Measurements from ENCODE around the gene FKBP3.

DNA sequence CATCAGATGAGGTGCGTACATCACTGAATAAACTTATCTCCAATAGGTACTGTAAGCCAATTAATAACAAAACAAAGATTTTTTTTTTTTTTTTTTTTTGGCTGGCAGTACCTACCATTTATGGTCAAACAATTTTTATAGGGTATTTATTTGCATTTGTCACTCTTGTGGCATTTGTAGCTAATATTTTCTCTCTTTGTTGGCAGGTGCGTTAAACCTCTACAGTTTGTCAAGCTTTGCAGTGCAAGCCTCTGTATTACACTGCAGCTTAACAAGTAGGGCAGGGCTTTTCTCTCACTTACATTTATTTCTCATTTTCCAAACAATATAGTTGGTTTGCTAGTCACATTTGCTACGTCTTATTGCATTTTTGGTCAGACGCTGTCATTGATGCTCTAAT is 38.1 kb downstream of the FKBP3 start:
- TF ChIP-seq, protein P1, sequence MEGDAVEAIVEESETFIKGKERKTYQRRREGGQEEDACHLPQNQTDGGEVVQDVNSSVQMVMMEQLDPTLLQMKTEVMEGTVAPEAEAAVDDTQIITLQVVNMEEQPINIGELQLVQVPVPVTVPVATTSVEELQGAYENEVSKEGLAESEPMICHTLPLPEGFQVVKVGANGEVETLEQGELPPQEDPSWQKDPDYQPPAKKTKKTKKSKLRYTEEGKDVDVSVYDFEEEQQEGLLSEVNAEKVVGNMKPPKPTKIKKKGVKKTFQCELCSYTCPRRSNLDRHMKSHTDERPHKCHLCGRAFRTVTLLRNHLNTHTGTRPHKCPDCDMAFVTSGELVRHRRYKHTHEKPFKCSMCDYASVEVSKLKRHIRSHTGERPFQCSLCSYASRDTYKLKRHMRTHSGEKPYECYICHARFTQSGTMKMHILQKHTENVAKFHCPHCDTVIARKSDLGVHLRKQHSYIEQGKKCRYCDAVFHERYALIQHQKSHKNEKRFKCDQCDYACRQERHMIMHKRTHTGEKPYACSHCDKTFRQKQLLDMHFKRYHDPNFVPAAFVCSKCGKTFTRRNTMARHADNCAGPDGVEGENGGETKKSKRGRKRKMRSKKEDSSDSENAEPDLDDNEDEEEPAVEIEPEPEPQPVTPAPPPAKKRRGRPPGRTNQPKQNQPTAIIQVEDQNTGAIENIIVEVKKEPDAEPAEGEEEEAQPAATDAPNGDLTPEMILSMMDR (IDR thresholded peaks at IDR 0.05) = no peak
- TF ChIP-seq ZFX (IDR thresholded peaks at IDR 0.05; ENCODE audit: borderline replicate concordance) = no peak
